Choroid plexus epithelial cell (primary cell): ENCODE results near the gene SLC7A14.

Experiments used
- DNase-seq: peaks from one replicate; pipeline ENCODE4 v3.0.0-alpha.2; 2010; ENCODE audit warnings: low read depth
- H3K4me3 ChIP-seq: 2 replicates; pipeline ENCODE4 v1.5.1; 2011; ENCODE audit warnings: low read depth, mild to moderate bottlenecking, control low read depth, low read length, moderate library complexity
- CTCF ChIP-seq: conservative IDR thresholded peaks from 2 replicates; pipeline ENCODE4 v1.5.1; 2011; ENCODE audit warnings: low read depth, mild to moderate bottlenecking, control low read depth, inconsistent platforms, low read length, moderate library complexity

Gene SLC7A14

GRCh38 chr3:170502297-170502696, 83.6 kb downstream of the SLC7A14 start:
- TF ChIP-seq CTCF, result no peak
- DNase-seq, result no peak
- no peak overlapping the region for H3K4me3 ChIP-seq

GRCh38 chr3:170500995-170501394, 84.9 kb downstream of the SLC7A14 start:
- no peak for DNase-seq
- H3K4me3 ChIP-seq, result no peak overlapping the region
- no peak for TF ChIP-seq CTCF

- TF ChIP-seq CTCF, result no peak
- no peak overlapping the region for H3K4me3 ChIP-seq
- no peak for DNase-seq
Measured at GRCh38 chr3:170500462-170500861, 85.4 kb downstream of the SLC7A14 start.

GRCh38 chr3:170499562-170500156, 86.2 kb downstream of the SLC7A14 start:
- peak; percentile 93 for TF ChIP-seq CTCF
- H3K4me3 ChIP-seq, result no peak overlapping the region
- DNase-seq, result peak; percentile 89

- no peak for TF ChIP-seq CTCF
- H3K4me3 ChIP-seq, result no peak overlapping the region
- DNase-seq, result no peak
Measured at GRCh38 chr3:170497207-170498095, 88.4 kb downstream of the SLC7A14 start.

GRCh38 chr3:170496868-170497140, 89.1 kb downstream of the SLC7A14 start:
- TF ChIP-seq CTCF, result no peak
- H3K4me3 ChIP-seq, result no peak overlapping the region
- DNase-seq, result no peak
